IPS-18c (cell line): ENCODE results near the gene SIAH1.
"Not testable (repeated sequence)": the region's sequence is repeated elsewhere in the genome, so short reads cannot be mapped to it uniquely, and the experiment has no call there.

Experiments
- H3K4me3 ChIP-seq: 2 replicates; pipeline ENCODE4 v1.7.0; 2013; ENCODE audit warnings: low read depth, mild to moderate bottlenecking, low read length, moderate library complexity; ENCODE audit not compliant: insufficient read depth
- H3K9me3 ChIP-seq: one replicate; pipeline ENCODE4 v1.6.1; 2013; ENCODE audit warnings: mild to moderate bottlenecking, low read length, moderate library complexity; ENCODE audit not compliant: control insufficient read depth, insufficient read depth

The SIAH1 gene

GRCh38 chr16:48354385-48354784 is 30.8 kb downstream of the SIAH1 start:
- H3K9me3 ChIP-seq, H3K4me3 ChIP-seq: not testable (repeated sequence)

DNA sequence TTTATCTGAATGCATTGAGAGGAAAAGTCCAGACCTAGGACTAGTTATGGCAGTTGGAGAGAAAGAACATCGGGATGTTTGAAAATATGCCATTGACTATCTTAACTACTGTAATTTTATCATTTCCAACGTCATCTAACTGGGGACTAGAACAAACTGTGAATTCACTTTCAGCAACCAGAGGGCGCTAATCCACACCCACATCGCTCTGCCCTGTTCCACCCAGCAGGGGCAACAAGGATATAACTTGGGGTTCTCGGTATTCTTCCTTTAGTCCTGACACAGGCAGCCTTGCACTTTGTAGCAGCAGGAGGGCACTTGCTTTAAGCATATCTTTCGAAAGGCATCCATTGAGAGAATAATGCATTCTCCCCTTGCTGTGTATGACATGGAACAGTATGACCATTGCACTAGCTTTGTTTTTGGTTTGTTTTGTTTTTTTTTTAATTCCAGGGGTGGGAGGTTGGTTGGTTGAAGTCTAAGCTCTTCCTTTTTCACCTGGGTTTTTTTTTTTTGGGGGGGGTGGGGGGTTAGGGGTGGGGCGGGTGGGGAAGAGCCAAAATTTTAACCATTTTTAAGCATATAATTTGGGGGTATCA is 31.5 kb downstream of the SIAH1 start:
- Histone ChIP-seq H3K4me3 (no peak overlapping the region), H3K9me3 (no peaks in the 10 kb centered on the region)

DNA sequence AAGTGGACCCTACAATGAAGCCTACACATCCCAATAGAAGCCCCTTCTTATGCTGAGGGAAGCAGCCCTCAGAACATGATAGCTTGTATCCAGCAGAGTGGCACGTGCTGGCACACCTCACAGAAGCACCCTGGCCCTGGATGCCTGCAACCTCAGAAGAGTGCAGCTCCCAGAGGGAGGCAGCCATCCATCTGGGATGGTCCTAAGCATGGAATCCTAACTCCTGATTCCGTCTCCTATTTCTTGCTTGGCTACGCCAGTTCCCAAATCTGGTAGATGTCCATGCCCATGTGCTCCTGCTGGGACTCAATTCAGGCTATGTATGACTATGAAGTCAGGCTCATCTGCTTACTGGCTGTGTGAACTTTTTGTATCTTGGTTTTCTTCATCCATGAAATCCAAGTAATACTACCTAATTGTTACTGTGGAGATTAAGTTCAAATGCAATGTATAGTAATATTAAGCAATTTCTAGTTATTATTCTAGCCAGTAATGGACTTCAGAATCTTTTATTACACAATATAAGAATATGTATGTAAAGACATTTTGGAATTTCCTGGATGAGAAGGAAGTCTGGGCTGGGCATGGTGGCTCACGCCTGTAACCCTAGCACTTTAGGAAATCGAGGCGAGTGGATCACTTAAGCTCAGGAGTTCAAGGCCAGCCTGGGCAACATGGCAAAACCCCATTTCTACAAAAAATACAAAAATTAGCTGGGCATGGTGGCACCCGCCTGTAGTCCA is 32.4 kb downstream of the SIAH1 start:
- Histone ChIP-seq H3K4me3 (no peak overlapping the region), H3K9me3 (no peaks in the 10 kb centered on the region)

GRCh38 chr16:48350736-48351135 is 34.5 kb downstream of the SIAH1 start:
- H3K4me3 ChIP-seq, result no peak overlapping the region
- H3K9me3 ChIP-seq, result no peaks in the 10 kb centered on the region

GRCh38 chr16:48347980-48348379 is 37.2 kb downstream of the SIAH1 start:
- no peak overlapping the region for H3K4me3 ChIP-seq
- H3K9me3 ChIP-seq, result no peaks in the 10 kb centered on the region

DNA sequence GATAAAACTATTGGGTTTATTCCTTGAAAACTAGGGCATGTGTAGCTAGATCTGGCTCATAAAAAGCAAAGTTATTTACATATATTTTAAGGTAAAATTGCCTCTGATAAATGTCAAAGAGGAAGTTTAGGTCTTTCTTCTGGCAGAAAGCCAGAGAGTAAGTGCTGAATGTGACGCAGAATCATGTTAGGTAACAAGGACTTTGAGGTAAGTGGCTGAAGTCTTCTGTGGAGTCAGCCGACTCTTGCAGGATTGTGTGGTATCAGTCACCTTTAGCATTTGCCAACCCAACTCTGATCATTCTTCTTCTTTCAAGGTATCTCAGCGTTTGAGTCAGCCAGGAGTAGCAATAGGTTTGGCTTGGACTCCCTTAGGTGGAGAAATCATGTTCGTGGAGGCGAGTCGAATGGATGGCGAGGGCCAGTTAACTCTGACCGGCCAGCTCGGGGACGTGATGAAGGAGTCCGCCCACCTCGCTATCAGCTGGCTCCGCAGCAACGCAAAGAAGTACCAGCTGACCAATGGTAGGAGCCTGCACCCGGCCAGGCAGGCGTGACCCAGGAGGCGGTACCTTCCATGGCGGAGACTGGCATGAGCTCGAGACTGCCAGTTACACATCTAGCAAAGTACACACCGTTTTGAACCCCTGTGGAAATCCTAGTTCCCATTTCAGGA is 37.9 kb downstream of the SIAH1 start:
- H3K9me3 ChIP-seq, result no peaks in the 10 kb centered on the region
- no peak overlapping the region for H3K4me3 ChIP-seq

- no peaks in the 10 kb centered on the region for H3K9me3 ChIP-seq
- H3K4me3 ChIP-seq, result no peak overlapping the region
Measured at GRCh38 chr16:48342591-48342990, 42.6 kb downstream of the SIAH1 start.

DNA sequence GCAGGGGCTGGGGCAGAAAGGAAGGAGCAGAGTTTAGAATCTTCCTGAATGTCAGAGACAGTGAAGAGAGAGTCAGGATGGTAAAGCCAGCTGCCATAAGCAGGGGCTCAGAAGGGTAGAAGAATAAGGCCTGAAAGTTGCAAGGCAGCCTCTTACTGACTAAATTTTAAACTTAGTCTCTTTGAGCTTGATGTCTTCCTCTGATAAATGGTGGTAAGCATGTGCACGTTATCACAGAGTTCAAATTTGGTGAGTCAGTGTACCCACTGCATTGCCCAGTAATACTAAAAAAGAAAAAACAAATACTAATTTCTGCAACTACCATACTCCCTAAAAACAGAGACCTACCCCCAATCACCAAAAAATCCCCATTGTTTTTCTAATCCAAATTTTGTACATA is 45.2 kb downstream of the SIAH1 start:
- Histone ChIP-seq H3K4me3 (no peak overlapping the region), H3K9me3 (no peaks in the 10 kb centered on the region)

GRCh38 chr16:48335961-48336360 is 49.3 kb downstream of the SIAH1 start:
- no peaks in the 10 kb centered on the region for H3K9me3 ChIP-seq
- H3K4me3 ChIP-seq, result no peak overlapping the region

DNA sequence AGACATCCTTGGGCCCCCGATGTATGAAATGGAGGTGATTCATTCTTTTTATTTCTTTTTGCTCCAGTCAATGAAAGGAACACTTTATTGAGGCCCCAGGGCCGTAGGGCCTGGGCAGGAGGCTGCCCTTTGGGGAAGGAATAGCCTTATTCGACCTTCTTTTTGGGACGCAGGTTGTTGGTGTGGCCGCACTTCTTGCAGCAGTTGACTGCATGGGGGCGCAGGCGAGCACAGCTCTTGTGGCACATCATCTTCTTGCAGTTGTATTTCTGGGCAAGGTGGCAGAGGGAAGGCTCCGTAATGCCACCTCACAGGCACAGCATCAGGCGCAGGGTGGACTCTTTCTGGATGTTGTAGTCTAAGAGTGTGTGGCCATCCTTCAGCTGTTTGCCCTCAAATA is 50.9 kb downstream of the SIAH1 start:
- H3K4me3 ChIP-seq, result no peak overlapping the region
- no peaks in the 10 kb centered on the region for H3K9me3 ChIP-seq

DNA sequence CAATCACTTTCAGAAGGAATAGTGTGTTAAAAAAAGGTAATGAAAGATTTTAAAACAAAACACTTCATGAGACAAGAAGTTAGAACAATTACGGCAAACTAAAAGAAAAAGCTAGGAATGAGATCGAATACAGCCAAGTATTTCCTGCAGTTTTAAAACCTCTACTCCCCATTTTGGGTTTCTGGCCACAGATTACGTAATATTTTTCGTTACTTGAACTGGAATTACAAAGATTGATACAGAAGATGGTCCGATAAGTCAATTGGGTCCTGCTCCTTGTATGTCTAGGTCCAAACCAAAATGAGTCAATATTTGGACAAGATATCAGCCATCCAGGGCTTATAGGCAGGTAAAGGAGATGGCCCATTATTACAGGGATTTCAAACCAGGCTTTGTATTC is 52.2 kb downstream of the SIAH1 start:
- H3K9me3 ChIP-seq, result no peaks in the 10 kb centered on the region
- H3K4me3 ChIP-seq, result no peak overlapping the region

DNA sequence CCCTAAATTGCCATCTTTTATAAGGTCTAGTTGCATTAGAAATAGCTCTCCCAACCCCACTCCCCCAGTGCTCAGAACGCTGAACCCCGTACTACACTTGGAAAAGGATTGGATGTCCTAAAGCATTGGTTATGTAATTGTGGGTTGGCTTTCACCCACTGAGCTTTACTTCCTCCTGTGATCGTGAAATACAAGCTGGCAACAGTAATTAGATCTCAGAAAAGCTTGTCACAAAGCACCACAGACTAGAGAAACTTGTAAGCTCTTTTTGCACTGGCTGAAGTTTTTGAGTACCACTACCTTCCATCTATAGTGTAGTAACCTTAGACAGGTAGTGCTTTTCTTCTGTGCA is 54.4 kb downstream of the SIAH1 start:
- no peaks in the 10 kb centered on the region for H3K9me3 ChIP-seq
- H3K4me3 ChIP-seq, result no peak overlapping the region

GRCh38 chr16:48330189-48330840 is 54.9 kb downstream of the SIAH1 start:
- Histone ChIP-seq H3K4me3 (no peak overlapping the region), H3K9me3 (no peaks in the 10 kb centered on the region)

- Histone ChIP-seq H3K9me3 (no peaks in the 10 kb centered on the region), H3K4me3 (no peak overlapping the region)
Measured at GRCh38 chr16:48329138-48329537, 56.1 kb downstream of the SIAH1 start.

DNA sequence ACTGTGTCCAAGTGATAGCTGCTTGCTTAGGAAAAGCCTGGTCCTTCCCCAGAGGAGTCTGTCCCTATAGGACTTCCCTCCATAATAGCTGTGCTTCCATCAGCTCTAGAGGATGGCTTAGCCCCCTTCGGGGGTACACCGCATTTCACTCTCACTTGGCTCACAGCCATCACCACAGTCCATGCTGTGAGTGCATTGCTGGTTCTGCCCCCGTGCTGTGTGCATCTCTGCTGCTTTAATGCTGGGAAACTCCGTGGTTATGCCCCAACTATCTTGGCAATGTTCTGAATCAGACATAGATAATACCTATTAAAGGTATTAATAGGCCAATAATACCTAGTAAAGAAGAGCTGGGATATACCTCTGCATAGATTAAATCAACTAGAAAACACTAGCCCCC is 58.3 kb downstream of the SIAH1 start:
- H3K4me3 ChIP-seq, result no peak overlapping the region
- H3K9me3 ChIP-seq, result no peaks in the 10 kb centered on the region

DNA sequence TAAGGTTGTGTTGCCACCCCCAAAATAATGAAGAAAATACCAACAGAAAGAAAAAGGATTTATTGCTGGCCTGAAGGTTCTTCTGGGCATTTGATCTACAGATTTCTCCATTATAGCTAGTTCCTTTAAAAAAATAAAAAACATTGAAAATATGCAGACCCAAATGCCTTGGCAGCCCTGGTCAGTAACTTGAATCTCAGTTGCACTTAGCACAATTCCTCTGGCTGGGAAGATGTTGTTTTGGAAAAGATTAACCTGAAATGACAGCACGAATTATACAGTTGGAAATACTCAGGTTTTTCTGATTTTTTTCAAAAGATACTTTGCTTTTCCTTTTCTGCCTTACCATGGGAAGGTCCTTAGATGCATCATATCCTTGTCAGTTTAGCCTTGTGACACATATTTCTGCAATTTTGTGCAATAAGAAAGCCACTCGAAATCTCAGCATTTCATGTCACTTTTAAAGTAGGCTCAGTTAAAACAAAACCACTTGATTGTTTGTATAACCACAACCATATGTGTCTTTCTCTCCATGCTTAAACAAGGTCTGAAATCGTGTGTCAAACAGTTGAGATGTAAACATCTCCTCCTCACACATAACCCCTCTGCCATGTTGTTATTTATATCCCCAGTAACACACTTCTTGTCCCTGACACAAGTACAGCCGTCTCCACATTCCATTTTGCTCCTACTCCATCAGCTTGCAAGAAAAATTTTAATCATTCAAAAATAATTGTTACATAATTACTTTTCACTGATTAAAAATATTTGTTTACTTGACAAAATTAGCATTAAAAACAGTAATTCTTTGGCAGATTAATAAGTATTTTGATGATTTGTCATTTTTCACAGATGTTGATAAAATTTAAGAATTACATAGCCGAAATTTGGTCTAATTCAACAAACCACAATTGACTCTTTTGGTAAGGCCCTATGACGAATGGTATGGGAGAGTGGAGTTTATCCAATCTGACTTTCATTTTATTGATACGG is 61.1 kb downstream of the SIAH1 start:
- no peaks in the 10 kb centered on the region for H3K9me3 ChIP-seq
- no peak overlapping the region for H3K4me3 ChIP-seq
